Measurements from ENCODE around the gene WDR74. TPM values are rescaled to one million over a fixed set of nuclear protein-coding genes. Genes with fewer than 3 reads are reported as not detected.
A peak's percentile ranks its signal among the peaks of the same experiment; 100 is the strongest.

WDR74 gene
- total and polyA plus RNA-seq, 9 of the 15 experiments (the other 6 are each of a cell fraction or from before 2014, with no cell fraction given) = 32.7 to 210 (median 114) TPM

DNA sequence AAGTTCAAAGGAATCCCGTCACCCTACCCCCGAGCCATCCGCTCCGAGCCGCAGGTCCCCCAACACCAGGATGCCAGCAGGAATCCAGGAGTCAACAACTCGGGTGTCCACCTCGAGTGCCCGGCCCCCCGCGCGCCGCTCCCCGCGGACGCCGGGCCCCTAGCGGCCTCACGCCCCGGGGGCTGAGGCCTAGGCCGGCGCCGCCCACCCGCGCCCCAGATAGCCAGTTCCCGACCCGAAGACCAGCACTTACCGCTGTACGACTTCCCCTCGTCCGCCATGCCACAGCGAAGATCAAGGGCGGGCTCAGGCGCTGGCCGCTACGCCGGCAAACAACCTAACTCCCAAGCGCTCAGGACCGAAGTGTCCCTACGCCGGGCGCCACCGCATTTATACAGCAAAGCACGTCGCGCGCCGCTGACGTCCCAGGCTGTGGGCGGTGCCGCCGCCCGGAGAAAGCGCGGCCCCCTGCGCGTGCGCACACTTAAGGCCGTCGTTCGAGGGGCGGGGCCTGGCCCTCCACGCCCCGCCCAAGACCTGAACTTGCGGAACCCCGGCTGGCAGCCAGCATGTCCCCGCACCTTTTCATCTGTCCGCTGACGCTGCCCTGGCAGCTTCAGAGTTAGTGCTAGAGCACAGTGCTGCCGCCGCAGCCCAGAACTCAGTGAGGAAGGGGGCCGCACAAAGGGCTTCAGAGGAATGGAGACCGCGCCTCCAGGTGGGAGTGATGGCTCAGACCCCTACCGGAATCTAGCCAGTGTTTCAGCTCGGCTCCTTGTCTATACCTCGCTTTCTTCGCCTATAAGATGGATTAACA, 34.1 kb downstream of the WDR74 start, which contains the start of gene NXF1 (continued):
- TF ChIP-seq ZBTB9 (CRISPR knock-in tag; IDR thresholded peaks at IDR 0.05) = peak; percentile 87; the same call in 1 of the 2 replicates
- no peak; the same call in 1 of the 2 replicates for TF ChIP-seq ZFPM2 (CRISPR knock-in tag; IDR thresholded peaks at IDR 0.05)
- TF ChIP-seq NR3C1 (CRISPR knock-in tag; IDR thresholded peaks at IDR 0.05) = no peak
- TF ChIP-seq KAT8 (IDR thresholded peaks at IDR 0.05; ENCODE audit: low read depth) = no peak
- TF ChIP-seq RFX7 (CRISPR knock-in tag; IDR thresholded peaks at IDR 0.05) = no peak
- TF ChIP-seq MYNN (IDR thresholded peaks at IDR 0.05) = peak; percentile 76; the same call in 1 of the 2 replicates
- no peak for TF ChIP-seq MYNN (CRISPR knock-in tag; IDR thresholded peaks at IDR 0.05)
- TF ChIP-seq ZNF224 (CRISPR knock-in tag; IDR thresholded peaks at IDR 0.05) = peak; percentile 76; the same call in 1 of the 2 replicates
- no peak for TF ChIP-seq SREBF2 (CRISPR knock-in tag; IDR thresholded peaks at IDR 0.05)
- TF ChIP-seq SUPT5H (IDR thresholded peaks at IDR 0.05) = peak; percentile 100
- TF ChIP-seq NEUROD1 (IDR thresholded peaks at IDR 0.05; ENCODE audit: borderline replicate concordance, low read depth, low read length, partially characterized antibody) = peak; percentile 65
- TF ChIP-seq FOS (IDR thresholded peaks at IDR 0.05; ENCODE audit: extremely low read depth, insufficient read length) = no peak
- no peak for TF ChIP-seq ZNF57 (CRISPR knock-in tag; IDR thresholded peaks at IDR 0.05)
- no peak; the same call in 1 of the 2 replicates for TF ChIP-seq ZNF239 (CRISPR knock-in tag; IDR thresholded peaks at IDR 0.05)
- TF ChIP-seq ZNF24 (IDR thresholded peaks at IDR 0.05) = peak; percentile 39; the same call in 1 of the 2 replicates
- TF ChIP-seq SRSF1 (IDR thresholded peaks at IDR 0.05; ENCODE audit: low read depth, low read length) = peak; percentile 83; the same call in 1 of the 2 replicates
- TF ChIP-seq CHD1 (IDR thresholded peaks at IDR 0.05; ENCODE audit: low read length) = peak; percentile 81
- no peak for TF ChIP-seq SAP30 (IDR thresholded peaks at IDR 0.05; ENCODE audit: borderline replicate concordance, insufficient read depth, low read depth, low read length, poor library complexity, severe bottlenecking)
- TF ChIP-seq, protein P1, sequence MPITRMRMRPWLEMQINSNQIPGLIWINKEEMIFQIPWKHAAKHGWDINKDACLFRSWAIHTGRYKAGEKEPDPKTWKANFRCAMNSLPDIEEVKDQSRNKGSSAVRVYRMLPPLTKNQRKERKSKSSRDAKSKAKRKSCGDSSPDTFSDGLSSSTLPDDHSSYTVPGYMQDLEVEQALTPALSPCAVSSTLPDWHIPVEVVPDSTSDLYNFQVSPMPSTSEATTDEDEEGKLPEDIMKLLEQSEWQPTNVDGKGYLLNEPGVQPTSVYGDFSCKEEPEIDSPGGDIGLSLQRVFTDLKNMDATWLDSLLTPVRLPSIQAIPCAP (CRISPR knock-in tag; IDR thresholded peaks at IDR 0.05; ENCODE audit: borderline replicate concordance) = no peak
- no peak for TF ChIP-seq ARID1B (IDR thresholded peaks at IDR 0.05)
- no peak for TF ChIP-seq THRAP3 (IDR thresholded peaks at IDR 0.05; ENCODE audit: borderline replicate concordance)
- TF ChIP-seq BRF2 (IDR thresholded peaks at IDR 0.05; ENCODE audit: borderline replicate concordance, insufficient read depth, insufficient read length) = no peak
- TF ChIP-seq, protein P2, sequence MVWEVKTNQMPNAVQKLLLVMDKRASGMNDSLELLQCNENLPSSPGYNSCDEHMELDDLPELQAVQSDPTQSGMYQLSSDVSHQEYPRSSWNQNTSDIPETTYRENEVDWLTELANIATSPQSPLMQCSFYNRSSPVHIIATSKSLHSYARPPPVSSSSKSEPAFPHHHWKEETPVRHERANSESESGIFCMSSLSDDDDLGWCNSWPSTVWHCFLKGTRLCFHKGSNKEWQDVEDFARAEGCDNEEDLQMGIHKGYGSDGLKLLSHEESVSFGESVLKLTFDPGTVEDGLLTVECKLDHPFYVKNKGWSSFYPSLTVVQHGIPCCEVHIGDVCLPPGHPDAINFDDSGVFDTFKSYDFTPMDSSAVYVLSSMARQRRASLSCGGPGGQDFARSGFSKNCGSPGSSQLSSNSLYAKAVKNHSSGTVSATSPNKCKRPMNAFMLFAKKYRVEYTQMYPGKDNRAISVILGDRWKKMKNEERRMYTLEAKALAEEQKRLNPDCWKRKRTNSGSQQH (CRISPR knock-in tag; IDR thresholded peaks at IDR 0.05) = no peak
- TF ChIP-seq GABPA (tag; conservative IDR thresholded peaks at IDR 0.05; ENCODE audit: low read depth) = 0 out of 2 replicates have a peak, but pooled peaks have one; percentile 25
- peak; percentile 94 for TF ChIP-seq FUS (optimal IDR thresholded peaks at IDR 0.05; ENCODE audit: low read depth, low read length)

Data from K562 (cell line).